Stimulated activated CD8-positive, alpha-beta memory T cell treated with anti-CD3 and anti-CD28 coated beads, Interleukin-2, amount 100 ng/mL, for 1 hour (primary cell): ENCODE measurements around the gene MAN1B1.
"Not testable (repeated sequence)": the region's sequence is repeated elsewhere in the genome, so short reads cannot be mapped to it uniquely, and the experiment has no call there.

ENCODE experiments used
- DNase-seq, 2 donors: peaks; one replicate each; pipeline ENCODE4 v3.0.0-alpha.2; 2020; ENCODE audit warnings: low read depth in 2 of 2

The MAN1B1 gene

GRCh38 chr9:137127301-137128157, 40.7 kb downstream of the MAN1B1 start:
- DNase-seq = no peak

- no peak for DNase-seq
Measured at GRCh38 chr9:137128158-137128861, 41.5 kb downstream of the MAN1B1 start.

- no peak for DNase-seq
Measured at GRCh38 chr9:137128862-137129455, 42.2 kb downstream of the MAN1B1 start.

GRCh38 chr9:137129456-137130175, 42.8 kb downstream of the MAN1B1 start:
- DNase-seq = peak; percentile 72 to 81

GRCh38 chr9:137130176-137130755, 43.5 kb downstream of the MAN1B1 start:
- no peak for DNase-seq

- no peak for DNase-seq
Measured at GRCh38 chr9:137134191-137134590, 47.4 kb downstream of the MAN1B1 start.

- DNase-seq = not testable (repeated sequence)
Measured at GRCh38 chr9:137135154-137135553, 48.4 kb downstream of the MAN1B1 start.

GRCh38 chr9:137136261-137136880, 49.6 kb downstream of the MAN1B1 start:
- no peak for DNase-seq

- DNase-seq = no peak
Measured at GRCh38 chr9:137136881-137137607, 50.3 kb downstream of the MAN1B1 start.

- no peak for DNase-seq
Measured at GRCh38 chr9:137138058-137138721, 51.4 kb downstream of the MAN1B1 start.

GRCh38 chr9:137138722-137139467, 52.1 kb downstream of the MAN1B1 start, which contains the start of gene GRIN1:
TSS of gene GRIN1 (plus strand) at chr9:137139154. CDS start at chr9:137139487, 333 bp downstream.
- no peak for DNase-seq

- no peak for DNase-seq
Measured at GRCh38 chr9:137139468-137140150, 52.8 kb downstream of the MAN1B1 start.

GRCh38 chr9:137140151-137141012, 53.6 kb downstream of the MAN1B1 start:
- DNase-seq = no peak

GRCh38 chr9:137141050-137141810, 54.4 kb downstream of the MAN1B1 start:
- no peak for DNase-seq

GRCh38 chr9:137141976-137142936, 55.5 kb downstream of the MAN1B1 start:
- DNase-seq = no peak

GRCh38 chr9:137143459-137143858, 56.7 kb downstream of the MAN1B1 start:
- no peak for DNase-seq
